Jurkat, Clone E6-1 (cell line): Measurements from ENCODE around the gene KRT17.
A peak's percentile ranks its signal among the peaks of the same experiment; 100 is the strongest.
"Not testable (repeated sequence)": the region's sequence is repeated elsewhere in the genome, so short reads cannot be mapped to it uniquely, and the experiment has no call there.

ENCODE experiments used
- DNase-seq: peaks from one replicate; pipeline ENCODE4 v3.0.0-alpha.2; 2011; ENCODE audit warnings: low read depth, low spot score
- H3K4me3 ChIP-seq: 2 replicates; pipeline ENCODE4 v1.5.1; 2011; ENCODE audit warnings: mild to moderate bottlenecking, low read length, control low read depth, moderate library complexity

KRT17 gene

DNA sequence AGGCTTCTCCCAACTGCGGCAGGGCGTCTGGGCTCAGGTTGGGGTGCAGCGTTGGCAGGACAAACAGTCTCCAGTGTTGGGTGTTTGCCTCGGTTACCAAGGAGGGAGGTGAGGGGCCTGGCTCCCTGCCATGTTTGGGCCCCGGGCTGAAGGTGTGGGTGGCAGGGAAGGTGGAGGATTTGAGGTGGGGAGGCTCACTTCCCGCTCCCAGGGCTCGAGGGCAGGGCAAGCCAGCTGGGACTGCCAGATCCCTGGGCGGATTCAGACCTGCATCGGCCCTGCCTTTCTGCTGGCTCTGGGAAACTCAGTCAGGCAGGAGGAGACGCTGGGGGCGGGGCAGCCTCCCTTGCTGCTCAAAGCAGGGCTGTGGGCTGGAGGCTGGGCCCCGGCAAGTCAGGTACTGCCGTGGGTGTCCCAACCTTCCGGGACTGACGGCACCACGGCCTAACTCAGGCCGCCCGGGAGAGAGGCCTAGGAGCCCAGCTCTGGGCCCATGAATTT lies 31.3 kb upstream of the KRT17 start:
- no peak overlapping the region for H3K4me3 ChIP-seq
- DNase-seq, result no peak

DNA sequence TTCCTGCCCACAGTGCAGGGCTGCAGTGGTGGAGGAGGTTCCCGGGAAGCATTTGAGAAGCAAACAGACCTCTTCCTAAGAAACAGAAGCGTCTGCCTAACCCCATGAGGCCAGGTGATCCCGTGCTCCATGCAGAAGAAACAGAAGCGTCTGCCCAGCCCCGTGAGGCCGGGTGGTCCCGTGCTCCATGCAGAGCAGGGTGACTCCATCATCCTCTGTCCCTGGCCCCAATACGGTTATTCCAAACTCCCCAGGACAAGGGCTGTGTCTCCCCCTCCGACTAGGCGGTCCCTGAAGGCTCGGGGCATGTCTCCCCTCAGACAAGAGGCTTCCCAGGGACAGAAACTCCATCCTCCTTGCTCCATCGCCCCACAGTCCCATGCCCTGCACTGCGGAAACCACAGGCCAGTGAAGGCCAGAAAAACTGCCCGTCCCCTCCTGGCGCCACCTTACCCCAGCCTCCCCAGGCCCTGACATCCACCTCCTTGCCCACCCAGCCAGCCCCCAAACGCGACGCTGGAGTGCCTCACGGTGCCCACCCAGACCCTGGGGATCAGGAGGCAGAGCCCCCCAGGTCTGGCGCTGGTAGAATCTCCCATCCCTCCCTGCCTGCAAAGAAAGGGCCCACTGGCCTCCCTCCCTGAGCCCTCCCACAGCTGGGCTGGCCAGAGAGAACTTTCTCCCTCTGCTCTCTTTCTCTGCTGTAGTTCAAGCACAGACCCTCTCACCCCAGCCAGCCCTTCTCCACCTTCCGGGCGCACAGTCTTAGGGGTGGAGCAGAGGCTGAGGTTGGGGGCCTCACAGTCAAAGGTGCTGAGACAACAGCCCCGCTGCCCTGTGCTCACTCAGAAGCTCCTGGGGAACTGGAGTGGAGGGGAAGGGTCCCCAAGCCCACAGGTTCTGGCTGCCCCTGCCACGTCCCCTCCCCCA lies 30.6 kb upstream of the KRT17 start:
- no peak overlapping the region for H3K4me3 ChIP-seq
- DNase-seq, result no peak

DNA sequence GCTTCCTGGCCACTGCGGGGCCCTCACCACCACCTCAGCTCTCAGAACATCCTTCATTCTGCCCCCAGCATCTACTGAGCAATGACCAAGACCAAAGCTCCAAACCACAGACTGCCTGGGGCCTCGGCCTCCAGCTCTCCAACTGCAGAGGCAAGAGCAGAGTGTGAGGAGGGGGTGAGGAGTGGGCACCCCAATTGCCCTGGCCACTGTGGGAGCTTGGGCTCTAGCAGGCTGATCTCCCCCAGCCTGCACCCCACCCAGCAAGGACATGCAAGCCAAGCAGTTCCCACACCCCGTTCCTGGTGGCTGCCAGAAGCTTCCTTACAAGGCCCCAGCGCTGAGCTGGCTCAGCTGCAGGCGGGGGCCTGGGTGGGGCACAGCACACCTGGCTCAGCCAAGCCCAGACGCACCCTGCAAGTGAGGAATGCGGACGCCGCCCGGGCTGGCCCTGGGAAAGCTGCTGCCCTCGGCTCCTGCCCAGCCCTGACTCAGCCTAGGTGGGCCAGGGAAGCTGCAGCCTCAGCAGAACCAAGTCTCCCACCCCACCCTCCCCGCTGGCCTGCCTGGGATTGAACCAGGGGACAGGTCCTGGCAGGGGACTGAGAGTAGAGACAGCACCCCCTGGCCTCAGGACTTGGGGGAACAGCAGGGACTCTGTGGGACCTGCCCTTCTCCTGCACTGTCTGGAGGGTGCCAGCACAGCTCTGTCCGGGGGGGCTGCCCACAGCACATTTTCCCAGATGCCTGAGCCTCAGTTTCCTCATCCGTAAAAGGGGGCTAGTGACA lies 29.7 kb upstream of the KRT17 start:
- no peak for DNase-seq
- H3K4me3 ChIP-seq, result no peak overlapping the region

DNA sequence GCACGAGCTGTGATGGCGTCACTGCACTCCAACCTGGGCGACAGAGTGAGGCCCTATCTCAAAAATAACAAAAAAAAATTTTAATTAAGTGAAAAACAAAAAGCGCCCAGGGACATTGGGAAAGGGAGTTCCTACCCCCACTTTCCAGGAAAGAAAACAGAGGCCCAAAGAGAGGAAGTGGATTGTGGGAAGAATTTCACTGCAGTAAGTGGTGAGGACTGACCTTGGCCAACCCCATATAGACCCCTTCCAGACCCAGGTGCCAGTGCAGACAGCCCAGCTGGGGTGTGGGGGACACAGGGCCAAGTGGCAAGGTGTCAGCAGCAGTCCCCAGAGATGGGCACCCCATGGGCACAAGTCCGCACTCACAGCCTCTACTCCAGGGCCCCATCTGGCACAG lies 29.0 kb upstream of the KRT17 start:
- no peak for DNase-seq
- H3K4me3 ChIP-seq, result no peak overlapping the region

DNA sequence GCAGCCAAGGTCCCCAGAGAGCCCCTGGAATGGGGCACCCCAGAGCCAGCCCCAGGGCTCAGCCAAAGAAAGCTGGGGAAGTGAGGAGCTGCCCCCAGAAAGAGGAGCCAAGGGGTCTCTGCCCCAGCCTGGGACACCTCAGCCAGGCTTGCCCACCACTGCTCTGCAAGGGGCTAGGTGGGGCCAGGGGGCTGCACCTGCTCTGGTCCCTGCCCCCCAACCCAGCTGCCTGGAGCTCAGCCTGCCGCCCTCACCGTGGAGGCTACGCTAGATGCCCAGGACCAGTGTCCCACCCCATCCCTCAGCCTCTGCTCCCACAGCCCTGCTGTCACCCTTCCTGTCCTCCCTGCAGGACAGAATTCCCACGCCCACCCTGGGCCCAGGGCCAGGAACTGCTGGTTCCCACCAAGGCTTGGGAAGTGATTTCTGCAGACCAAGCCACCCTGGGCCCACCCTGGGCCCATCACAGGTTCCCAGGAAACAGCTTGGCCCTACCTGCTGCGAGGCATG lies 28.1 kb upstream of the KRT17 start:
- H3K4me3 ChIP-seq, result no peak overlapping the region
- DNase-seq, result no peak

DNA sequence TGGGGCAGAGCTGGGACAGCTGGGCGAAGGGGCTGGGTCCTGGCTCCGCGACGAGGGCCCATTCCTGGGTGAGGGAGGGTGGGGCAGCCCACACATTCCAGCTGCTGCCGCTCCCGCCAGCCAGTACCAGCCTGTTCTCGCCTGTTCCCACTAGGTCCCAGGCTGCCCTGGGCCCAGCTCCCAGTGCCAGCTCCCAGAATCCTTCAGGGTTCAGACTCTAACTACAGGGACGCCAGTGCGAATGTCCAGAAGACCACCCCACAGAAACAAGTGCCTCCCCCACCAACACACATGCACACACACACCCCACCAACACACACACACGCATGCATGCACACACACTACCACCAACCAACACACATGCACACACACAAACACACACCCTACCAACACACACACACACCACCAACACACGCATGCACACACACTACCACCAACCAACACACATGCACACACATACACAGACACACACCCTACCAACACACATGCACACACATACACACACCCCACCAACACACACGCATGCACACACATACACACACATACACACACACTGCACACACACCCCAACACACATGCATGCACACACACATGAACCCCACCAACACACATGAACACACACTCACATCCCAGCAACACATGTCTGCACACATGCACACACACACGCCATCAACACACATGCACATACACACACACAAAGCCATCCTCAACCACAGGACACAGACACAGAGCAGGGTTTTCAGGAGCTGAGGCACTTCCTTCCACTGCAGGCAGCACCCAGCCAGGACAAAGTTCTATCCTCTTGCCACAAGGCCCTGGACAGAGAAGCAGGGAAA lies 27.5 kb upstream of the KRT17 start:
- H3K4me3 ChIP-seq, result no peak overlapping the region
- no peak for DNase-seq

DNA sequence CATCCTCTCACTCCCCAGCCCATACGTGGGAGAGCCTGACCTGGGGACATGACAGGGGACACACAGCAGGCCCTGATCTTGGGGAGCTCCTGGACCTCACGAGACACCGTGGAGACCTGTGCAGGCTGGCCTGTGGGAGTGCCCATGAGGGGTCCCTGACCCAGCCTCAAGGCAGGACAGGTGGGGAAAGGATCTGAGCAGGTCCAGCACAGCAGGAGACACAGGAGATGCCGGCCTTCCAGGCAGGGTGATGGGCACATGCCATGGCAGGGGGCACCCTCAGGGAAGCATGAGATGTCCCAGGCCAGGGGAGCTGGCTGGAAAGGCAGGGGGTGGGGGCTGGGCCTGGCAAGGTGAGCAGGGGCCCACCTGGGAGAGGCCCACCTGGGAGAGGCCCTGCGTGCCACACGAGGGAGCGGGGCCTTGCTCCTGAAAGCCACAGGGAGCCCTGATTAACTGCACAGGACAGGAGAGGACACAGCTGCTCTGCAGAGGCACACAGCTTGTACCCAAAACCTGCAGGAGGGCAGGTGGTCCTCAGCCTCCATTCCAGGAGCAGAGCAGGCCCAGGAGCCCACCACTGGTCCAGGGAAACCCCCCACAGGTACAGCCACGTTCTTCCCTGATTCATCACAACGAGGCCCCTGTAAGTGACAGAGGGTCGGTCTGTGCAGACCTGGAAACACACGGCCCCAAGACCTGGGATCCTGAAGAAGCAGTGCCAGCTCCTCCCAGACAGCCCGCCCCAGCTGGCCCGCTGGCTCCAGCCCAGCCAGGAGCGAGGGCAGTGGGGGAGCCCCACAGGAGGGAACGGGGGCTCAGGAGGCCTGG lies 26.6 kb upstream of the KRT17 start:
- no peak for DNase-seq
- no peak overlapping the region for H3K4me3 ChIP-seq

DNA sequence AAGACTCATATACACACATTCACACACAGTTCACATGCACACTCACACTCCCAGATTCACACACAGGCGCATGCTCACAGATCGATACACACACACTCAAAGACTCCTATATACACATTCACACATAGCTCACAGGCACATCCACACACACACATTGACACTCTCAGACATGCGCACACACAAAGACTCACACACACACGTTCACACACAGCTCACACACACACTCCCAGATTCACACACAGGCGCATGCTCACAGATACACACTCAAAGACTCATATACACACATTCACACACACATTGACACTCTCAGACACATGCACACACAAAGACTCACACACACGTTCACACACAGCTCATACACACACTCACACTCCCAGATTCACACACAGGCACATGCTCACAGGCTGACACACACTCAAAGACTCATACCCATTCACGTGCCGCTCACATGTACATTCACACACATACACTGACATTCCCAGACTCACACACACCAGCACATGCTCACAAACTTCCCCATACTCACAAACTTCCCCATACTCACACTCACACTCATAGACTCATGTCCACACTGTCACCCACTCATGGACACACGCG lies 25.6 kb upstream of the KRT17 start:
- DNase-seq, result no peak
- H3K4me3 ChIP-seq, result no peak overlapping the region

DNA sequence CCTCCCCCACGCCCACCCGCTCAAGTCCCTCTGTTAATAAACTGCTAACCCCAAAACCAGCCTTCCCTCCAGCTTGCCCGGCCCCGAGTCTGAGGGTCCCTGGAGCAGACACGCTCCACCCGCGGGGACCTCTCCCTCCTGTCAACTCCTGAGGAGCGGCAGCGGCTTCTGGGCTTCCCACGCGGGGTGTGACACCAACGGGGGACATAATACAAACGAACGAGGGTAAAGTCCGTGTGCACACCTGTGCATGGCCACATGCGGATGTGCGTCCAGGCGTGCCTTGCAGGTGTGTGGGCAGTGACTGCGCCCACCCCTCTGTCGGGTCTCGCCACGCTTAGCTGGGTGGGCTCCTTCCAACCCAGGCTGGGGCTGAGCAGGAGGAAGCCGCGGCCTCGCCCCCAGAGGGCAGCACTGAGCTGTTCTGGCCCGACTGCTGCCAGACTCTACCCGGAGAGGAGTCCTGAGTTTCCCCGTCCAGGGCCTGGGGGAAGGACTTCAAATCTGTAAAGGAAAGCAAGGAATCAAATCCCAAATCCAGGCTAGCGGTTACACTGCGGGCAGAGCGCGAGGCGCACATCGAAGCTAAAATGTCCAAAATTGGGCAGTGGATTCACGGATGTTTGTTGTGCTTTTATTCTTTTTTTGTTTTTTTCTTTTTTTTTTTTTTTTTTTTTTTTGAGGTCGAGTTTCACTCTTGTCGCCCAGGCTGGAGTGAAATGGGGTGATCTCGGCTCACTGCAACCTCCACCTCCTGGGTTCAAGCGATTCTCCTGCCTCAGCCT lies 24.2 kb upstream of the KRT17 start:
- H3K4me3 ChIP-seq, result peak overlapping the region; percentile 45
- DNase-seq, result peak; percentile 62

DNA sequence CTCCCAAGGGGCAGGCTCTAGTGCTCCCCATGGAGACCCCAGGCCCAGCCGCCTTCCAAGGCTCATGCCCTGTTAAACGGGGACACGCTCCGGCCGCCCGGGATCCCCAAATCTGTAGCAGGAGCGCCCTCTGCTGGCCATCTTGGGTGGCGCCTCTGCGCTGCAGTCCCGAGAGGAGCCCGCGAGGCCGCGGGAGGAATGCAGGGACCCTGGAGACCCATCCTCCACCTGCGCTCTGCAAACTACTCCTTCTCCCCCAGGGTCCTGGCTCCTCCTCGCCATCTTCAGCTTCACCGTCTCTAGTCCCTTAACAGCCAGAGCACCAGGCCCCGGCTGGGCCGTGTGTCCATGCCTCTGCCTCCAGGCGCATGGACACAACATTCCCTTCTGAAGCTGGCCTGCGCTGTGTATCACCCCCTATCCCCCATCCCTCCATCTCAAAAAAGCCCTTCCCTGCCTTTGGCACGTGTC lies 23.6 kb upstream of the KRT17 start:
- peak; percentile 53 for DNase-seq
- H3K4me3 ChIP-seq, result peak overlapping the region; percentile 45

DNA sequence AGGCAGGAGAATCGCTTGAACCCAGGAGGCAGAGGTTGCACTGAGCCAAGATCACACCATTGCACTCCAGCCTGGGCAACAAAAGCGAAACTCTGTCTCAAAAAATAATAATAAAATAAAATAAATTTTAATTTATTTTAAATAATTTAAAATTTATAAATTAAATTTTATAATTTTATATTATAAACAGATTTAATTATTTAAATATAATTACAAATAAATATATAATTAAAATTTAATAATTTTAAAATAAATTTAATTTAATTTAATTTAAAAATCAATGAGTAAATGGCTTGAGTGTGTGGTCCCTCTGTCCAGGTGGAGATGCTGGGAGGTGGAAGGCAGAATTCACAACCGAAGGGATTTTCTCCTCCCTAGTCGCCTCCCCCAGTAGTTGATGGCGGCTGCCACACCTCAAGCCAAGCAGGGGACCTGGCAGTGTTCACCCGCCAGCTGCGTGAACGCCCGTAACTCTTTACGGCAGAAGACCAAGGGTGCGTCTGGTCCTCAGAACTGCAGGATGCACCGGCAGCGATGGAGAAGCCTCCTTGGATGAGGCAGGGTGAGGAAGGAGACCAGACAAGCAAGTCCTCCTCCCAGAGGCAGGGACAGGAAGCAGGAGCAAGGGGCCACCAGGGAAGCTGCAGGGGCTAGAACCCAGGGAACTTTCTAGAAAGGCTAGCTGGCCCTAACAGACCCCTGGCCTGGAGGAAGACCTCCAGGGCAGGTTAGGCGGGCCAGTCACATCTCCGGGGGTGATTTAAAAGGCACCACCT lies 22.9 kb upstream of the KRT17 start:
- no peak for DNase-seq
- no peak overlapping the region for H3K4me3 ChIP-seq

DNA sequence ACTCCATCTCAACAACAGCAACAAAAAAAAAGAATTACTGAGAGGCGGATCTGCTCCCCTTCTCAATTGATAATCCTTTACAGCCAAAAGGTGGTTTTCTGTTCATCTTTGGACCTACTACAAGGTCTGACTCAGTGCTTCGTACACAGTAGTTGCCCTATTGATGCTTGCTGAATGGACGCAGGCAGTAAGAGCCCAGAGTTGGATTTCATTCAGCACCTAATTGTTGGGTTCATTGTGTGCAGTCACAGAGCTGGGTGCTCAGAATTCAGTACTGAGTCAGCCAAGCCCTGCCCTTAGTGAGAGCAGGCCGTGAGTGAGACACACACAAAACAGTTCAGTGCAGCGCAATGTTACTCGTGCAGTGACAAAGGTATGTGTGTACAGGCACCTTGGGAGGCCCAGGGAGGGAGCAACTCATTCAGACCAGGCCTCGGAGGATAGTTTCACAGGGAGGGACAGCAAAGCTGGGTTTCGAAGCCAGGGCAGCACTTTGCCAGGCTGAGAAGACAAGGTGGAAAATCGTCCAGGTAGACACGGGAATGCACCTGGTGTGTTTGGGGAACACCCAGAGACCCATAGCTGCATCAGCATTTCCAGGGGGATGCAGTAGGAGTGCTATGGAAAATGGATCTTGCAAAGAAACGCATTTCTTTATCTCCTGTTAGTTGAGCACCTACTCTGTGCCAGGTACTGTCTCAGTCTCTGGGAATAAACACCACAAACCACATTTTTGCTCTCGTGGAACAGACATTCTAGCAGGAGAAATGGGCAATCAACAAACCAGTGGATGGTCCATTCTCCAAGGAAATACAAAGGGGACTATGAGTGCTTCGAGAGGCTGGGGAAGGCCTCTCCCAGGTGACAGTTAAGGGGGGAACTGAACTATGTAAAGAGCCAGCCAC lies 18.1 kb upstream of the KRT17 start:
- no peak overlapping the region for H3K4me3 ChIP-seq
- no peak for DNase-seq

DNA sequence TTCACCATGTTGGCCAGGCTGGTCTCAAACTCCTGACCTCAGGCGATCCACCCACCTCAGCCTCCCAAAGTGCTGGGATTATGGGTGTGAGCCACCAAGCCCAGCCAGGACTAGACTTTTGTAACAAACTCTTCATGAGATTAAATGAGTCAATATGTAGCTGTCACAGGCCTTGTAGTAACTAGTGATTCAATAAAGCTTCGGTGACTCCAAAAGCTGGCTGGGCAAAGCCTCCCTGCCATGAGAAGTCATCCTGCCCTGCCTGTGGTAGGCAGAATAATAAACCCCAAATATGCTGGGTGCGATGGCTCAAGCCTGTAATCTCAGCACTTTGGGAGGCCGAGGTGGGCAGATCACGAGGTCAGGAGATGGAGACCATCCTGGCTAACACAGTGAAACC lies 16.2 kb upstream of the KRT17 start:
- H3K4me3 ChIP-seq, DNase-seq: not testable (repeated sequence)

DNA sequence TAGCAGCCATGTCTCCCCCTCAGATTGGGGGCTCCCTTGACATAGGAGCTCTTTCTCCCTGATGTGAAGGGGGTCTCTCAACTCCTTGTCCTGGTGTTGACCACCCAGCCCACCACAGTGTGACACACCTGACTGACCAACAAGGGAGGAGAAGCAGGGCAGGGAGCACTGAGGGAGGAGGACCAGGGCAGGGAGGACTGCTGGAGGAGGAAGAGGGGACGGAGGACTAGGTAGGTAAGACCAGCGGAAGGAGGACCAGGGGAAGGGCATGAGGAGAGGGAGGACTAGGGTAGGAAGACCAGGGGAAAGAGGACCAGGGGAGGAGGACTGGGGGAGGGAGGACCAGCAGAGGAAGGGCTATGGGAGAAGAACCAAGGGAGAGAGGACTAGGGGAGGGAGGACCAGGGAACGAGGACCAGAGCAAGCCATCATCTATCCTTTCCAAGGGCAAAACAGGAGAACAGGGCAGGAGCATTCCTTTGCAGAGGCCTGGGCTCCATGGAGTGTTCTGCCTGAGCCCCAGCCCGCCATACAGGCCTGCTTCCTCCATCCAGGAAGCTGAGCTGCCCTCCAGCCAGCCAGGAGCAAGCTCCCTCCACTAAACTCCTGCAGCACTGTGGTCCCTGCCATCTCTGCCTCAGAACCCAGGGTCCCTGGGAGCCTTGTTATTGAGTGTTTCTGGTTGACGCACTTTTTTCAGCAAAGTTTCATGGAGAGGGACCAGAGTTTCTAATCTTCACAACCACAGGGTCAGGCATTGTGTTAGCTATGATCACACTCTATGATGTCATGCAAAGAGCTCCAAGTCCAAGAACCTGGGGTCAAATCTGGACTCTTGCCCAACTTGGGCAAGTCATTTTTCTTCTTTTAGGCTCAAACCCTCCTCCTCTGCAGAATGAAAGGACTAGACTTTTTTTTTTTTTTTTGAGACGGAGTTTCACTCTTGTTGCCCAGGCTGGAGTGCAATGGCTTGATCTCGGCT lies 15.4 kb upstream of the KRT17 start:
- no peak for DNase-seq
- H3K4me3 ChIP-seq, result no peak overlapping the region
